PFSK-1 (cell line): ENCODE measurements around the gene KRTAP12-3.

ENCODE experiments used
- POLR2AphosphoS5 ChIP-seq: IDR thresholded peaks from 2 replicates; pipeline ENCODE4 v1.6.1; 2012; ENCODE audit warnings: low read depth, mild to moderate bottlenecking, control low read depth, low read length, moderate library complexity
- TF ChIP-seq, protein P1 (sequence below), 2 experiments: IDR thresholded peaks; 2 replicates each; pipeline versions ENCODE4 v1.6.1 to v1.8.0; 2011 to 2012; ENCODE audit warnings: low read depth in 2 of 2, low read length in 2 of 2, control low read depth in 1 of 2, inconsistent platforms in 1 of 2, mild to moderate bottlenecking in 1 of 2, moderate library complexity in 1 of 2; ENCODE audit not compliant: insufficient read depth in 1 of 2

DNA sequence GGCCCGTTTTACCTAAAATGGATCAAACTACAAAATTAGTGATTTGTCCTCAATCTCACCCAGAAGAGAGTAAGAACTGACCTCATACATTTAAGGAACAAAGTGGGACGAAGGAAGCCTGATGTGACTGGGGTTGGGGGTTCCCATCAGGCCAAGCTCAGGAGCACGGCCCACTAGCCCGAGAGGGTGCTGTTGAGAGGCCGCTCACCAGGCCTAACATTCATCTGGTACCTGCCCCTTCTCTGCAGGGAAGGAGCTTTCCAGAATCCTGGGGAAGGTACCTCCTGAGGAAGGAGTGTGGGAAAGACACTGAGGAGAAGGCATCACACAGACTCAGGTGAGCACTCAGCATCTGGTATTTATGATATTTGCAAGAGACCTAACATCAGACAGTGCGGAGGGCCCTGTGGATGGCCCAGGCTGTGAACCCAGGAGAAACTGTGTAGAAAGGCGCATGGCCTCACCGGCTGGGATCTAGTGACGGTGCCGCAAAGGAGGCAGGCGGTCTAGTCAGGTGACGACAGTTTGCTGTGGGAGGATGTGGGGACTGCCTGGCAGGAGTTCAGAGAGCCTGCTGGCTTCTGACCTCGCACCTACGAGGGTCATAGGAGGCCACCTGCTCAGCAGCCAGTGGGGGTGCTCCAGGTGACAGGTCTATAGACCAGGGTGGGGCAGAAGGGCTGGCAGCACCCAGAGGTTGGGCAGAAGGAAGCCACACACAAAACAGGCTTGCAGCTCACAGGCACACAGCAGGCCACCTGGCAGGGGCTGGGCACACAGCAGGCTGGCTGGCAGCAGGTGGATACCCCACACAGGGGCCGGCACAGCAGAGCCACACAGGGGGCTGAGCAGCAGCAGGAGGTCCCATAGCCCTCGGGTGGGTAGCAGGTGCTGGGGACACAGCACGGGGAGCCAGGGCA, 3.8 kb upstream of the KRTAP12-3 start:
- TF ChIP-seq POLR2AphosphoS5: no peak
- TF ChIP-seq, protein P1, sequence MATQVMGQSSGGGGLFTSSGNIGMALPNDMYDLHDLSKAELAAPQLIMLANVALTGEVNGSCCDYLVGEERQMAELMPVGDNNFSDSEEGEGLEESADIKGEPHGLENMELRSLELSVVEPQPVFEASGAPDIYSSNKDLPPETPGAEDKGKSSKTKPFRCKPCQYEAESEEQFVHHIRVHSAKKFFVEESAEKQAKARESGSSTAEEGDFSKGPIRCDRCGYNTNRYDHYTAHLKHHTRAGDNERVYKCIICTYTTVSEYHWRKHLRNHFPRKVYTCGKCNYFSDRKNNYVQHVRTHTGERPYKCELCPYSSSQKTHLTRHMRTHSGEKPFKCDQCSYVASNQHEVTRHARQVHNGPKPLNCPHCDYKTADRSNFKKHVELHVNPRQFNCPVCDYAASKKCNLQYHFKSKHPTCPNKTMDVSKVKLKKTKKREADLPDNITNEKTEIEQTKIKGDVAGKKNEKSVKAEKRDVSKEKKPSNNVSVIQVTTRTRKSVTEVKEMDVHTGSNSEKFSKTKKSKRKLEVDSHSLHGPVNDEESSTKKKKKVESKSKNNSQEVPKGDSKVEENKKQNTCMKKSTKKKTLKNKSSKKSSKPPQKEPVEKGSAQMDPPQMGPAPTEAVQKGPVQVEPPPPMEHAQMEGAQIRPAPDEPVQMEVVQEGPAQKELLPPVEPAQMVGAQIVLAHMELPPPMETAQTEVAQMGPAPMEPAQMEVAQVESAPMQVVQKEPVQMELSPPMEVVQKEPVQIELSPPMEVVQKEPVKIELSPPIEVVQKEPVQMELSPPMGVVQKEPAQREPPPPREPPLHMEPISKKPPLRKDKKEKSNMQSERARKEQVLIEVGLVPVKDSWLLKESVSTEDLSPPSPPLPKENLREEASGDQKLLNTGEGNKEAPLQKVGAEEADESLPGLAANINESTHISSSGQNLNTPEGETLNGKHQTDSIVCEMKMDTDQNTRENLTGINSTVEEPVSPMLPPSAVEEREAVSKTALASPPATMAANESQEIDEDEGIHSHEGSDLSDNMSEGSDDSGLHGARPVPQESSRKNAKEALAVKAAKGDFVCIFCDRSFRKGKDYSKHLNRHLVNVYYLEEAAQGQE (IDR thresholded peaks at IDR 0.05; ENCODE audit: insufficient read depth in 1 of 2, low read depth in 2 of 2, low read length in 2 of 2): no peak
